ENCODE results near the gene GALNT16. TPM values are rescaled to one million over a fixed set of nuclear protein-coding genes. Genes with fewer than 3 reads are reported as not detected.
"Not testable (repeated sequence)": the region's sequence is repeated elsewhere in the genome, so short reads cannot be mapped to it uniquely, and the experiment has no call there.

The GALNT16 gene
- total RNA-seq, 1 donor from 2014 or later: 3.5 TPM

GRCh38 chr14:69288011-69288771 lies 28.2 kb downstream of the GALNT16 start:
- no peak overlapping the region for H3K9ac ChIP-seq
- H3F3A ChIP-seq (ENCODE audit: low read depth): no peaks in the 10 kb centered on the region
- Mint-ChIP-seq H3K4me1 (peaks cover 30% of the 10 kb centered on the region), H3K27ac (peak overlapping the region; percentile 96), H3K4me3 (no peak overlapping the region), H3K27me3 (ENCODE audit: insufficient read depth, low read depth) (peaks cover 2% of the 10 kb centered on the region), H3K36me3 (no peaks in the 10 kb centered on the region), H3K9me3 (no peaks in the 10 kb centered on the region)
- no peaks in the 10 kb centered on the region for H3K4me1 ChIP-seq
- H3K4me2 ChIP-seq: no peak overlapping the region
- no peak overlapping the region for H2AFZ ChIP-seq (replicated peaks)
- no peaks in the 10 kb centered on the region for H3K79me2 ChIP-seq (ENCODE audit: low read depth)
- H3K9me3 ChIP-seq (ENCODE audit: low read depth): no peaks in the 10 kb centered on the region
- H3K4me3 ChIP-seq: no peak overlapping the region
- DNase-seq (ENCODE audit: low spot score): peak; percentile 60
- TF ChIP-seq CTCF (IDR thresholded peaks at IDR 0.05) (peak; percentile 56), EZH2 (IDR thresholded peaks at IDR 0.05) (no peak)
- H3K36me3 ChIP-seq: no peaks in the 10 kb centered on the region
- H4K20me1 ChIP-seq (ENCODE audit: low read depth): no peaks in the 10 kb centered on the region
- no peaks in the 10 kb centered on the region for H3K27me3 ChIP-seq
- no peak overlapping the region for H3K27ac ChIP-seq

GRCh38 chr14:69288956-69289705 lies 29.2 kb downstream of the GALNT16 start:
- no peak overlapping the region for H2AFZ ChIP-seq (replicated peaks)
- Mint-ChIP-seq H3K36me3 (no peaks in the 10 kb centered on the region), H3K4me1 (peaks cover 28% of the 10 kb centered on the region), H3K9me3 (no peaks in the 10 kb centered on the region), H3K27ac (no peak overlapping the region), H3K27me3 (ENCODE audit: insufficient read depth, low read depth) (peaks cover 2% of the 10 kb centered on the region), H3K4me3 (no peak overlapping the region)
- H3K4me2 ChIP-seq: no peak overlapping the region
- TF ChIP-seq CTCF (IDR thresholded peaks at IDR 0.05) (no peak), EZH2 (IDR thresholded peaks at IDR 0.05) (no peak), EZH2phosphoT487 (IDR thresholded peaks at IDR 0.05) (no peak)
- no peaks in the 10 kb centered on the region for H3K27me3 ChIP-seq
- no peaks in the 10 kb centered on the region for H3K9me3 ChIP-seq (ENCODE audit: low read depth)
- no peaks in the 10 kb centered on the region for H3K4me1 ChIP-seq
- H3K79me2 ChIP-seq (ENCODE audit: low read depth): no peaks in the 10 kb centered on the region
- no peak overlapping the region for H3K9ac ChIP-seq
- no peak overlapping the region for H3K27ac ChIP-seq
- no peak for DNase-seq (ENCODE audit: low spot score)
- H3F3A ChIP-seq (ENCODE audit: low read depth): no peaks in the 10 kb centered on the region
- no peaks in the 10 kb centered on the region for H3K36me3 ChIP-seq
- H3K4me3 ChIP-seq: no peak overlapping the region
- H4K20me1 ChIP-seq (ENCODE audit: low read depth): no peaks in the 10 kb centered on the region

DNA sequence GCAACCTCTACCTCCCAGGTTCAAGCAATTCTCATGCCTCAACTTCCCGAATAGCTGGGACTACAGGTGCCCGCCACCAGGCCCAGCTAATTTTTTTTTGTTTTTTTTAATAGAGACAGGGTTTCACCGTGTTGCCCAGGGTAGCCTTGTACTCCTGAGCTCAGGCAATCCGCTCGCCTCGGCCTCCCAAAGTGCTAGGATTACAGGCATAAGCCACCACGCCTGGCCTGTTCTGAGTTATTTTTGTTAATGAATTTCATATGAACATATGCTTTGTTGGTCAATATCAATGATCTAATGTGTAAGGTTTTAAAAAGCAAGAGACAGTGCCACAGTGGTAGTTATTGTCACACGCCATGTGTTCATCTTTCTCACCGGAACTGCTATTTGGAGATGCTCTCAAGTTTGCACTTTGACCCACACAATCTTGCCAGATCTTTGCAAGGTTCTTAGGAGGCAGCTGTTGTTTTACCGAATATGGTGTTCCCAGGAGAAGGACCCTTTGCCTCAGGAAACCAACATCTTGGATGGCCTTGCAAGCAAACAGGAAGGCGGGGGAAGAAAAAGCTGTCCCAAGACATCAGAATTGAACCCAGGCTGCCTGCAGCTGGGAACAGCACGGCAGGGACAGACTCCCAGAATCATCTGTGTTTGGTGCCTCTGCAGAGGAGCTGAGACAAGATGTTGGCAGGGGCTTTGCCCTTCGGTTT lies 30.0 kb downstream of the GALNT16 start:
- H3K4me3 ChIP-seq: no peak overlapping the region
- no peaks in the 10 kb centered on the region for H3K4me1 ChIP-seq
- Mint-ChIP-seq H3K4me3 (no peak overlapping the region), H3K36me3 (no peaks in the 10 kb centered on the region), H3K27ac (no peak overlapping the region), H3K27me3 (ENCODE audit: insufficient read depth, low read depth) (no peaks in the 10 kb centered on the region), H3K4me1 (peaks cover 28% of the 10 kb centered on the region), H3K9me3 (no peaks in the 10 kb centered on the region)
- no peaks in the 10 kb centered on the region for H3K36me3 ChIP-seq
- H2AFZ ChIP-seq (replicated peaks): no peak overlapping the region
- no peak overlapping the region for H3K27ac ChIP-seq
- no peaks in the 10 kb centered on the region for H3K27me3 ChIP-seq
- H3K9ac ChIP-seq: no peak overlapping the region
- no peak for TF ChIP-seq EZH2phosphoT487 (IDR thresholded peaks at IDR 0.05)
- no peak for TF ChIP-seq EZH2 (IDR thresholded peaks at IDR 0.05)
- TF ChIP-seq CTCF (IDR thresholded peaks at IDR 0.05): no peak
- no peak overlapping the region for H3K4me2 ChIP-seq
- H4K20me1 ChIP-seq (ENCODE audit: low read depth): no peaks in the 10 kb centered on the region
- no peak for DNase-seq (ENCODE audit: low spot score)
- H3F3A ChIP-seq (ENCODE audit: low read depth): no peaks in the 10 kb centered on the region
- no peaks in the 10 kb centered on the region for H3K9me3 ChIP-seq (ENCODE audit: low read depth)
- no peaks in the 10 kb centered on the region for H3K79me2 ChIP-seq (ENCODE audit: low read depth)

- not testable (repeated sequence) for H3K36me3 ChIP-seq; H3K27me3 ChIP-seq; H3K79me2 ChIP-seq (ENCODE audit: low read depth); H3K4me2 ChIP-seq; H3K36me3 Mint-ChIP-seq; H3K9me3 ChIP-seq (ENCODE audit: low read depth); H3K9me3 Mint-ChIP-seq; H3K4me3 ChIP-seq; H3K4me3 Mint-ChIP-seq; H3K4me1 ChIP-seq; H3K27me3 Mint-ChIP-seq (ENCODE audit: insufficient read depth, low read depth); H3K9ac ChIP-seq; H3K27ac ChIP-seq; DNase-seq (ENCODE audit: low spot score); H3K27ac Mint-ChIP-seq; H3F3A ChIP-seq (ENCODE audit: low read depth); H4K20me1 ChIP-seq (ENCODE audit: low read depth); H2AFZ ChIP-seq (replicated peaks)
- H3K4me1 Mint-ChIP-seq: peaks cover 28% of the 10 kb centered on the region
Observed at GRCh38 chr14:69290881-69291280, 30.9 kb downstream of the GALNT16 start.
